Chondrocyte (in vitro differentiated cells): ENCODE data around the gene PPP1R9B. TPM values are rescaled to one million over a fixed set of nuclear protein-coding genes. Genes with fewer than 3 reads are reported as not detected.

ENCODE experiments used
- DNase-seq: peaks from one replicate; pipeline ENCODE4 v3.0.0; 2021; ENCODE audit warnings: mixed read lengths, low spot score
- H3K27ac Mint-ChIP-seq: one replicate; pipeline ENCODE4 v1.8.0; 2021; ENCODE audit warnings: mild to moderate bottlenecking, moderate library complexity, mixed read lengths; ENCODE audit not compliant: unreplicated experiment
- H3K27me3 Mint-ChIP-seq: 2 replicates; pipeline ENCODE4 v1.8.0; 2021; ENCODE audit warnings: low read depth, mixed read lengths
- H3K36me3 Mint-ChIP-seq: 2 replicates; pipeline ENCODE4 v1.8.0; 2021; ENCODE audit warnings: low read depth, mixed read lengths
- H3K4me1 Mint-ChIP-seq: 2 replicates; pipeline ENCODE4 v1.8.0; 2021; ENCODE audit warnings: low read depth, mild to moderate bottlenecking, mixed read lengths
- H3K4me3 Mint-ChIP-seq: one replicate; pipeline ENCODE4 v1.8.0; 2021; ENCODE audit warnings: mild to moderate bottlenecking, moderate library complexity, mixed read lengths; ENCODE audit not compliant: unreplicated experiment
- H3K9me3 Mint-ChIP-seq: 2 replicates; pipeline ENCODE4 v1.8.0; 2021; ENCODE audit warnings: low read depth, mixed read lengths
- CTCF ChIP-seq: fragments of 200-600 bp; sonication (generic); IDR thresholded peaks from 2 replicates; pipeline ENCODE4 v1.5.0; 2021; ENCODE audit warnings: antibody characterized with exemption, mild to moderate bottlenecking, moderate library complexity
- total RNA-seq: library from RNA; stranded (reverse); gene quantifications from 3 replicates; pipeline ENCODE4 v1.2.1, GENCODE V29; 2021

The PPP1R9B gene
- total RNA-seq, 1 donor from 2014 or later, result 79.3 TPM

GRCh38 chr17:50145532-50146229 is 4.8 kb downstream of the PPP1R9B start:
- Mint-ChIP-seq H3K27ac (peak overlapping the region; percentile 8), H3K9me3 (no peaks in the 10 kb centered on the region), H3K4me3 (peak overlapping the region; percentile 36), H3K36me3 (peaks cover 28% of the 10 kb centered on the region), H3K4me1 (peaks cover 38% of the 10 kb centered on the region), H3K27me3 (no peaks in the 10 kb centered on the region)
- TF ChIP-seq CTCF, result no peak
- DNase-seq, result no peak

GRCh38 chr17:50144845-50145531 is 5.5 kb downstream of the PPP1R9B start:
- Mint-ChIP-seq H3K27me3 (no peaks in the 10 kb centered on the region), H3K4me3 (peak overlapping the region; percentile 36), H3K27ac (no peak overlapping the region), H3K4me1 (peaks cover 42% of the 10 kb centered on the region), H3K36me3 (peaks cover 31% of the 10 kb centered on the region), H3K9me3 (no peaks in the 10 kb centered on the region)
- no peak for DNase-seq
- TF ChIP-seq CTCF, result no peak

- peaks cover 38% of the 10 kb centered on the region for H3K36me3 Mint-ChIP-seq
These were observed 6.1 kb downstream of the PPP1R9B start for GRCh38 chr17:50144355-50144754.

GRCh38 chr17:50143461-50144176 is 6.9 kb downstream of the PPP1R9B start:
- Mint-ChIP-seq H3K4me3 (no peak overlapping the region), H3K4me1 (peaks cover 42% of the 10 kb centered on the region), H3K27me3 (no peaks in the 10 kb centered on the region), H3K36me3 (peaks cover 40% of the 10 kb centered on the region), H3K27ac (no peak overlapping the region), H3K9me3 (no peaks in the 10 kb centered on the region)
- no peak for DNase-seq
- no peak for TF ChIP-seq CTCF

More at GRCh38 chr17:50144355-50144754, 6.1 kb downstream of the PPP1R9B start:
- no peak overlapping the region for H3K27ac Mint-ChIP-seq
- peaks cover 42% of the 10 kb centered on the region for H3K4me1 Mint-ChIP-seq
- DNase-seq, result no peak
- H3K9me3 Mint-ChIP-seq, result no peaks in the 10 kb centered on the region
- no peak for TF ChIP-seq CTCF
- H3K27me3 Mint-ChIP-seq, result no peaks in the 10 kb centered on the region
- no peak overlapping the region for H3K4me3 Mint-ChIP-seq

- no peak for TF ChIP-seq CTCF
- H3K9me3 Mint-ChIP-seq, result no peaks in the 10 kb centered on the region
- H3K4me3 Mint-ChIP-seq, result no peak overlapping the region
- H3K27ac Mint-ChIP-seq, result no peak overlapping the region
- H3K4me1 Mint-ChIP-seq, result peaks cover 27% of the 10 kb centered on the region
- no peak for DNase-seq
- peaks cover 58% of the 10 kb centered on the region for H3K36me3 Mint-ChIP-seq
- H3K27me3 Mint-ChIP-seq, result no peaks in the 10 kb centered on the region
These were observed 8.7 kb downstream of the PPP1R9B start for GRCh38 chr17:50141745-50142110.
